Endothelial cell (in vitro differentiated cells): Measurements from ENCODE around the gene TBC1D4. TPM values are rescaled to one million over a fixed set of nuclear protein-coding genes. Genes with fewer than 3 reads are reported as not detected.
"Not testable (repeated sequence)": the region's sequence is repeated elsewhere in the genome, so short reads cannot be mapped to it uniquely, and the experiment has no call there.

Experiments
- DNase-seq: peaks from one replicate; pipeline ENCODE4 v3.0.0; 2021; ENCODE audit warnings: low spot score
- H3K27ac Mint-ChIP-seq: one replicate; pipeline ENCODE4 v1.8.0; 2021; ENCODE audit warnings: mixed read lengths, inconsistent platforms; ENCODE audit not compliant: unreplicated experiment
- H3K27me3 Mint-ChIP-seq: one replicate; pipeline ENCODE4 v1.8.0; 2021; ENCODE audit warnings: mild to moderate bottlenecking, moderate library complexity, mixed read lengths, inconsistent platforms; ENCODE audit not compliant: unreplicated experiment
- H3K36me3 Mint-ChIP-seq: one replicate; pipeline ENCODE4 v1.8.0; 2021; ENCODE audit warnings: mild to moderate bottlenecking, low read depth, mixed read lengths, inconsistent platforms; ENCODE audit not compliant: unreplicated experiment
- H3K4me1 Mint-ChIP-seq: one replicate; pipeline ENCODE4 v1.8.0; 2021; ENCODE audit warnings: mild to moderate bottlenecking, mixed read lengths, inconsistent platforms; ENCODE audit not compliant: unreplicated experiment
- H3K4me3 Mint-ChIP-seq: one replicate; pipeline ENCODE4 v1.8.0; 2021; ENCODE audit warnings: mild to moderate bottlenecking, mixed read lengths, inconsistent platforms; ENCODE audit not compliant: unreplicated experiment
- H3K9me3 Mint-ChIP-seq: one replicate; pipeline ENCODE4 v1.8.0; 2021; ENCODE audit warnings: mixed read lengths, inconsistent platforms; ENCODE audit not compliant: unreplicated experiment
- total RNA-seq: library from RNA; stranded (reverse); fragmentation: NEBNext Ultra II Directional; extraction: Animal tissue kit (Norgen Biotek cat#: 25700); gene quantifications from one replicate; pipeline ENCODE4 v1.2.1, GENCODE V29; 2021; ENCODE audit not compliant: unreplicated experiment
- TF ChIP-seq, protein P1 (sequence below): fragments of 200-600 bp; sonication (generic); IDR thresholded peaks from one replicate; pipeline ENCODE4 v1.5.0; 2021; ENCODE audit warnings: antibody characterized with exemption; ENCODE audit not compliant: unreplicated experiment

Gene TBC1D4
- total RNA-seq, 1 donor from 2014 or later: 47.2 TPM

DNA sequence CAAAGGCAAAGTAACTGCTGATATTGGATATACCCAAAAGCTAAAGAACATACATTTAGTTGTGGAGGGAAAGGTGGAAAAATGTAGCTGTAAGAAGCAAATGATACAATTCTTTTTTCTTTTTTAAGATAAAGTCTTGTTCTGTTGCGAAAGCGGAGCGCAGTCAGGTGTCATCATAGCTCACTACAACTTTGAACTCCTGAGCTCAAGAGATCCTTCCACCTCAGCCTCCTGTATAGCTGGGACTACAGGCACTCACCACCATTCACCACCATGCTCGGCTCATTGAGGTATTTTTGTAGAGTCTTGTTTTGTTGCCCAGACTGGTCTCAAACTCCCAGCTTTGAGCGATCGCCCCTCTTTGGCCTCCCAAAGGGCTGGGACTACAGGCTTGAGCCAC, 38.0 kb downstream of the TBC1D4 start:
- no peaks in the 10 kb centered on the region for H3K4me1 Mint-ChIP-seq
- no peak overlapping the region for H3K27ac Mint-ChIP-seq
- no peaks in the 10 kb centered on the region for H3K9me3 Mint-ChIP-seq
- no peaks in the 10 kb centered on the region for H3K27me3 Mint-ChIP-seq
- TF ChIP-seq, protein P1, sequence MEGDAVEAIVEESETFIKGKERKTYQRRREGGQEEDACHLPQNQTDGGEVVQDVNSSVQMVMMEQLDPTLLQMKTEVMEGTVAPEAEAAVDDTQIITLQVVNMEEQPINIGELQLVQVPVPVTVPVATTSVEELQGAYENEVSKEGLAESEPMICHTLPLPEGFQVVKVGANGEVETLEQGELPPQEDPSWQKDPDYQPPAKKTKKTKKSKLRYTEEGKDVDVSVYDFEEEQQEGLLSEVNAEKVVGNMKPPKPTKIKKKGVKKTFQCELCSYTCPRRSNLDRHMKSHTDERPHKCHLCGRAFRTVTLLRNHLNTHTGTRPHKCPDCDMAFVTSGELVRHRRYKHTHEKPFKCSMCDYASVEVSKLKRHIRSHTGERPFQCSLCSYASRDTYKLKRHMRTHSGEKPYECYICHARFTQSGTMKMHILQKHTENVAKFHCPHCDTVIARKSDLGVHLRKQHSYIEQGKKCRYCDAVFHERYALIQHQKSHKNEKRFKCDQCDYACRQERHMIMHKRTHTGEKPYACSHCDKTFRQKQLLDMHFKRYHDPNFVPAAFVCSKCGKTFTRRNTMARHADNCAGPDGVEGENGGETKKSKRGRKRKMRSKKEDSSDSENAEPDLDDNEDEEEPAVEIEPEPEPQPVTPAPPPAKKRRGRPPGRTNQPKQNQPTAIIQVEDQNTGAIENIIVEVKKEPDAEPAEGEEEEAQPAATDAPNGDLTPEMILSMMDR: no peak
- no peaks in the 10 kb centered on the region for H3K36me3 Mint-ChIP-seq
- no peak for DNase-seq
- no peak overlapping the region for H3K4me3 Mint-ChIP-seq

DNA sequence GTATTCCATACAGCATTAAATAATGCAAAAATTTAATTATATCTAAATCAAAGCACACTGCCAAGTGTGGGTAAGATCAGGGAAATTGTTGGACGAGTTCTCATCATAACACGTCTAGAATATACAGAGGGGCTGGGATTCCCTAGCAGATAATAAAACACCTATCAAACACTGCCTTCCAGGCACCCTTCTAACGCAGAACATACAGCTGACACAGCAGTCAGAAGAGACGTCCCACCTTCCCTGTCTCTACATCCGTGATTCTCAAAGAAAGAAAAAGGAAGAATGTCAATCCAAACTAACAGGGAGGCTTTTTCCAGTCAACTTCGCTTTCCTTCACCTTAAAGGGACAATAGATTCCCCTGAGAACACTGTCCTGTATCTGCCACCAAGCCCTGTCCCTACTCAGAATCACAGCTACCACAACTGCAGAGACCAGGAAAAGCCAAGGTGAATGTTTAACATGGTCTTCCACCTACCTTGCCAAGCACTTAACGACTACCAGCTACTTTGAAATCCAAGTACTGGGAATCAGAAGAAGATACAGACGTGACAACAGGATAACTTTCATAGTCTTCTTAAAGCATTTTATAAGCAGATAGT, 38.5 kb downstream of the TBC1D4 start:
- Mint-ChIP-seq H3K27me3 (no peaks in the 10 kb centered on the region), H3K4me1 (no peaks in the 10 kb centered on the region), H3K9me3 (no peaks in the 10 kb centered on the region), H3K4me3 (no peak overlapping the region), H3K27ac (no peak overlapping the region), H3K36me3 (no peaks in the 10 kb centered on the region)
- TF ChIP-seq, protein P1: no peak
- no peak for DNase-seq

DNA sequence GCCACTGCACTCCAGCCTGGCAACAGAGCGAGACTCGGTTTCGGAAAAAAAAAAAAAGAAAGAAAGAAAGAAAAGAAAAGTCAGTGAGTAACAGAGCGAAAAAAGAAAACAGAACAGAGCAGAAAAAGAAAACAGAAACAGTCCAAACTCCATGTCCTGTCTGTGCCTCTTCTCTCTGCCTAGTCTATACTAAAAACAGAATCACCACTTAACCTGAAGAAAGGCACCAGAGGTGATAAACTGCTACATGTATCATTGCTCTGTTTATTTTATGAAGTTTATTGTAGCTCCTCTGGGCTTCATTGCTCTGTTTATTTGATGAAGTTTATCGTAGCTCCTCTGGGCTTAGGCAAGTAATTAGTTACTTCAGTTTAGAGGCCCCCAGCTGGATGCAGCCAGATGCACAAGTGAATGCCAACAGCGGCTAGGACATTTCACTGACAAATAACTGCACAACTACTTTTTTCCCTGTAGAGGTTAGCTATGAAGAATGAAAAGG, 39.2 kb downstream of the TBC1D4 start:
- no peaks in the 10 kb centered on the region for H3K36me3 Mint-ChIP-seq
- H3K9me3 Mint-ChIP-seq: no peaks in the 10 kb centered on the region
- no peaks in the 10 kb centered on the region for H3K4me1 Mint-ChIP-seq

DNA sequence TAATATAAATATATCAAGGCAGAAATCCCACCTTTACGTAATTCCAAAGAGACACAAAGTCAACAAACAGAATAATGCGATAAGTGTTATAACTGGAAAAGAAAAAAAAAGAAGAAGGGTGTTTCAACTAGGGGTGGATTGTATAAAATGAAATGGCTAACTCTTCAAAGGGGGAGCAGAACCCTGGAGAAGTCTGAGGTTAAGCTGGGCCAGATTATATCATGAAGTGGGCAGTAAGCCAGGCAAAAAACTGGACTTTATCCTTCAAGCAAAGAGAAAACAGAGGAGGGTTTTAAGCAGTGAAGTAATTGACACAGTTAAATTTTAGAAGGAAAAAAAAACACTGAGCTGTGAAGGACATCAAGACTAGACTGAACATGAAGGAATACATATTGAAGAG, 41.9 kb downstream of the TBC1D4 start:
- no peak for DNase-seq
- Mint-ChIP-seq H3K27ac (no peak overlapping the region), H3K36me3 (no peaks in the 10 kb centered on the region), H3K27me3 (no peaks in the 10 kb centered on the region), H3K4me1 (no peaks in the 10 kb centered on the region), H3K9me3 (no peaks in the 10 kb centered on the region), H3K4me3 (no peak overlapping the region)
- TF ChIP-seq, protein P1: no peak

More for the DNA sequence above, 39.2 kb downstream of the TBC1D4 start:
- no peak overlapping the region for H3K4me3 Mint-ChIP-seq
- TF ChIP-seq, protein P1: no peak
- H3K27me3 Mint-ChIP-seq: no peaks in the 10 kb centered on the region
- no peak for DNase-seq
- no peak overlapping the region for H3K27ac Mint-ChIP-seq

DNA sequence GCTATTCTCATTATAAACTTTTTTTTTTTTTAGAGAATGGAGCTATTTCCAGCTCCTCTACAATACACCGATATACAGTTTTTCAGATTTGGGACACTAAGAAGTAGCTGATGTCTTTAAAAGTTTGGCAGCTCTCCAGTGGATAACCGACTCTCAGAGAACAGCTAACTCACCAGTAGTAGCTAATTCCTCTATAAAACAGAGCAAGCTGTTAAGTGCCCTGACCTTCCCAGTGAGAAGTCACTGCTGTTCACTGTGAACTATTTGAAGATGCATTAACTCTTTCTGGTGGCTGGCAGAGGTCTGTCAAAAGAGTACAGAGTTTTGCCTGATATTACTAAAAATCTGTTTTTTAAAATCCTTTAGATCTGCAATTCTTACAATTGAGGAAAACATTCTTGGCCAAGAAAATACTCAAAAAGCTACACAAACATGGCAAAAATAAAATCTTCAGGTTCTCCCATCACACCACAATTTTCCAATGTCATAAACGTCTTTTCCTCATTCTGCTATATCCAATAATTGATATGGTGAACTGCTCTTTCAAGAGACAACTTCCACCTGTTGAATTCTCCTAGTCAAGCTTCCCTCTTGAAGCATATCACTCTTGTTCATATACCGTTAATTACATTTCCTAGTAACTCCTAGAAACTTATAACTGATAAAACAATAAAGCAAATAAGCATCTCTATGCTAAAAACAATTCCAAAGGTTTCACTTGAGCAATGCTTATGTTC, 44.2 kb downstream of the TBC1D4 start:
- TF ChIP-seq, protein P1: no peak
- DNase-seq: no peak
- Mint-ChIP-seq H3K4me3 (no peak overlapping the region), H3K9me3 (no peaks in the 10 kb centered on the region), H3K36me3 (no peaks in the 10 kb centered on the region), H3K4me1 (no peaks in the 10 kb centered on the region), H3K27ac (no peak overlapping the region), H3K27me3 (no peaks in the 10 kb centered on the region)

DNA sequence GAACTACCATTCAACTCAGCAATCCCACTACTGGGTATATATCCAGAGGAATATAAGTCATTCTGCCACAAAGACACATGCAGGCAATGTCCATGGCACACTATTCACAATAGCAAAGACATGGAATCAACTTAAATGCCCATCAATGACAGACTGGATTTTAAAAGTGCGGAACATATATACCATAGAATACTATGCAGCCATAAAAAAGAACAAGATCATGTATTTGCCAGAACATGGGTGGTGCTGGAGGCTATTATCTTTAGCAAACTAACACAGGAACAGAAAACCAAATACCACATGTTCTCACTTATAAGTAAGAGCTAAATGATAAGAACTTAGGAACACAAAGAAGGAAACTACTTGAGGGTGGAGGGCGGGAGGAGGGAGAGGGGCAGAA, 47.8 kb downstream of the TBC1D4 start:
- H3K27me3 Mint-ChIP-seq, H3K4me3 Mint-ChIP-seq, DNase-seq, H3K27ac Mint-ChIP-seq, H3K9me3 Mint-ChIP-seq, H3K4me1 Mint-ChIP-seq, H3K36me3 Mint-ChIP-seq: not testable (repeated sequence)
